NOMO-1 treated with DMSO at 0.1 percent for 48 hours (cell line): ENCODE measurements around the gene SEPTIN11.

Source experiments
- DNase-seq: peaks from one replicate; lab custom pipeline; 2025; ENCODE audit not compliant: unreplicated experiment; lab: John Stamatoyannopoulos, UW

SEPTIN11 gene

GRCh38 chr4:76977736-76978350 lies 28.3 kb downstream of the SEPTIN11 start:
- DNase-seq = no peak

GRCh38 chr4:76979236-76979635 lies 29.7 kb downstream of the SEPTIN11 start:
- no peak for DNase-seq

GRCh38 chr4:76980261-76980660 lies 30.7 kb downstream of the SEPTIN11 start:
- no peak for DNase-seq

GRCh38 chr4:76981644-76982043 lies 32.1 kb downstream of the SEPTIN11 start:
- DNase-seq = no peak

- DNase-seq = no peak
Observed at GRCh38 chr4:76982638-76983584, 33.4 kb downstream of the SEPTIN11 start.

- DNase-seq = no peak
Observed at GRCh38 chr4:76984127-76984526, 34.6 kb downstream of the SEPTIN11 start.

- no peak for DNase-seq
Observed at GRCh38 chr4:76984788-76985211, 35.2 kb downstream of the SEPTIN11 start.

- DNase-seq = no peak
Observed at GRCh38 chr4:76987153-76987591, 37.6 kb downstream of the SEPTIN11 start.

GRCh38 chr4:76987685-76988084 lies 38.1 kb downstream of the SEPTIN11 start:
- no peak for DNase-seq

GRCh38 chr4:76989391-76990061 lies 40.0 kb downstream of the SEPTIN11 start:
- DNase-seq = no peak

GRCh38 chr4:76990288-76991080 lies 40.9 kb downstream of the SEPTIN11 start:
- no peak for DNase-seq

- DNase-seq = no peak
Observed at GRCh38 chr4:76991161-76991660, 41.7 kb downstream of the SEPTIN11 start.

GRCh38 chr4:76993787-76994641 lies 44.5 kb downstream of the SEPTIN11 start:
- no peak for DNase-seq

- no peak for DNase-seq
Observed at GRCh38 chr4:76995776-76996175, 46.2 kb downstream of the SEPTIN11 start.

GRCh38 chr4:76996445-76996844 lies 46.9 kb downstream of the SEPTIN11 start:
- no peak for DNase-seq

GRCh38 chr4:76997077-76997476 lies 47.5 kb downstream of the SEPTIN11 start:
- DNase-seq = no peak

GRCh38 chr4:76997532-76997931 lies 48.0 kb downstream of the SEPTIN11 start:
- no peak for DNase-seq

- no peak for DNase-seq
Observed at GRCh38 chr4:76998251-76998901, 48.8 kb downstream of the SEPTIN11 start.
